Stimulated activated CD4-positive, alpha-beta T cell treated with anti-CD3 and anti-CD28 coated beads, Interleukin-12 subunit alpha, Interleukin-12 subunit beta, amount 100 ng/mL, for 24 hours (primary cell): ENCODE results near the gene RASL11B.

Experiments
- DNase-seq, 2 experiments: peaks; one replicate each; pipeline ENCODE4 v3.0.0-alpha.2; 2020; ENCODE audit warnings: low read depth in 2 of 2

Gene RASL11B

GRCh38 chr4:52873861-52874343 lies 11.8 kb downstream of the RASL11B start:
- no peak for DNase-seq

GRCh38 chr4:52874948-52875347 lies 12.8 kb downstream of the RASL11B start:
- DNase-seq, result no peak

GRCh38 chr4:52876069-52876468 lies 14.0 kb downstream of the RASL11B start:
- no peak for DNase-seq

- no peak for DNase-seq
These were observed 14.9 kb downstream of the RASL11B start for GRCh38 chr4:52877036-52877435.

GRCh38 chr4:52877694-52878093 lies 15.6 kb downstream of the RASL11B start:
- no peak for DNase-seq

GRCh38 chr4:52879471-52879870 lies 17.4 kb downstream of the RASL11B start:
- no peak for DNase-seq

- no peak for DNase-seq
These were observed 18.9 kb downstream of the RASL11B start for GRCh38 chr4:52880994-52881393.

GRCh38 chr4:52883183-52883621 lies 21.1 kb downstream of the RASL11B start:
- DNase-seq, result no peak

- no peak for DNase-seq
These were observed 21.9 kb downstream of the RASL11B start for GRCh38 chr4:52883707-52884669.

GRCh38 chr4:52884994-52885393 lies 22.9 kb downstream of the RASL11B start:
- no peak for DNase-seq

- DNase-seq, result no peak
These were observed 27.2 kb downstream of the RASL11B start for GRCh38 chr4:52889354-52889753.

GRCh38 chr4:52889778-52890520 lies 27.8 kb downstream of the RASL11B start:
- DNase-seq, result no peak

GRCh38 chr4:52890521-52890791 lies 28.3 kb downstream of the RASL11B start:
- DNase-seq, result no peak

- no peak for DNase-seq
These were observed 29.6 kb downstream of the RASL11B start for GRCh38 chr4:52891743-52892142.

GRCh38 chr4:52892880-52893279 lies 30.8 kb downstream of the RASL11B start:
- DNase-seq, result no peak

- DNase-seq, result no peak
These were observed 32.3 kb downstream of the RASL11B start for GRCh38 chr4:52894443-52894842.

- no peak for DNase-seq
These were observed 41.2 kb downstream of the RASL11B start for GRCh38 chr4:52903273-52903672.

GRCh38 chr4:52904421-52904820 lies 42.3 kb downstream of the RASL11B start:
- DNase-seq, result no peak

- DNase-seq, result no peak
These were observed 45.4 kb downstream of the RASL11B start for GRCh38 chr4:52907510-52907909.

GRCh38 chr4:52910115-52910514 lies 48.0 kb downstream of the RASL11B start:
- DNase-seq, result no peak

- DNase-seq, result peak; percentile 28 to 72
These were observed 49.7 kb downstream of the RASL11B start for GRCh38 chr4:52911684-52912294.

- DNase-seq, result no peak
These were observed 50.5 kb downstream of the RASL11B start for GRCh38 chr4:52912608-52913007.
